ENCODE results near the gene LRMDA.

LRMDA gene

DNA sequence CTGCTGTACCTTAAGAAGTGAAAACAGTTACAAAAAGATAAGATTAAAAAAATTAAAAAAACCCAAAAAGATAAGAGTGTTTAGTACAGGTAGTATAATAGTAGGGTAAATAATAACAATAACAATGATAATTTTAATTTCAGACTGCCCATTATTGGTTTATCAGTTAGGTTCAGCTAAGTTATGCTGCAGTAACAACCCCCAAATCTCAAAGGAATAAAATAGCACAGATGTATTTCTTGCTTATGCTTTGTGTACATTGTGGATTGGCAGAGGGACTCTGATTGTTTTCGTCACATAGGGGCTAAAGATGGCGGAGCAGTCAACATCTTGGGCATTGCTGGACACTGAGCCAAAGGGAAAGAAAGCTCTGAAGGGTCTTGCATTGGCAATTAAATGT lies 264.6 kb downstream of the LRMDA start:
- no peak for DNase-seq (ENCODE audit: extremely low spot score)
- TF ChIP-seq, protein P1, sequence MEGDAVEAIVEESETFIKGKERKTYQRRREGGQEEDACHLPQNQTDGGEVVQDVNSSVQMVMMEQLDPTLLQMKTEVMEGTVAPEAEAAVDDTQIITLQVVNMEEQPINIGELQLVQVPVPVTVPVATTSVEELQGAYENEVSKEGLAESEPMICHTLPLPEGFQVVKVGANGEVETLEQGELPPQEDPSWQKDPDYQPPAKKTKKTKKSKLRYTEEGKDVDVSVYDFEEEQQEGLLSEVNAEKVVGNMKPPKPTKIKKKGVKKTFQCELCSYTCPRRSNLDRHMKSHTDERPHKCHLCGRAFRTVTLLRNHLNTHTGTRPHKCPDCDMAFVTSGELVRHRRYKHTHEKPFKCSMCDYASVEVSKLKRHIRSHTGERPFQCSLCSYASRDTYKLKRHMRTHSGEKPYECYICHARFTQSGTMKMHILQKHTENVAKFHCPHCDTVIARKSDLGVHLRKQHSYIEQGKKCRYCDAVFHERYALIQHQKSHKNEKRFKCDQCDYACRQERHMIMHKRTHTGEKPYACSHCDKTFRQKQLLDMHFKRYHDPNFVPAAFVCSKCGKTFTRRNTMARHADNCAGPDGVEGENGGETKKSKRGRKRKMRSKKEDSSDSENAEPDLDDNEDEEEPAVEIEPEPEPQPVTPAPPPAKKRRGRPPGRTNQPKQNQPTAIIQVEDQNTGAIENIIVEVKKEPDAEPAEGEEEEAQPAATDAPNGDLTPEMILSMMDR (IDR thresholded peaks at IDR 0.05; ENCODE audit: control extremely low read depth, extremely low read depth, low read depth, missing control alignments), result no peak
- POLR2A ChIA-PET, result no interaction called here
- CTCF ChIA-PET, result interaction anchor here (1.8 kb wide), 1 partner anchor 13 kb away, joined by 4 read pairs; no protein-coding TSS in a partner anchor

DNA sequence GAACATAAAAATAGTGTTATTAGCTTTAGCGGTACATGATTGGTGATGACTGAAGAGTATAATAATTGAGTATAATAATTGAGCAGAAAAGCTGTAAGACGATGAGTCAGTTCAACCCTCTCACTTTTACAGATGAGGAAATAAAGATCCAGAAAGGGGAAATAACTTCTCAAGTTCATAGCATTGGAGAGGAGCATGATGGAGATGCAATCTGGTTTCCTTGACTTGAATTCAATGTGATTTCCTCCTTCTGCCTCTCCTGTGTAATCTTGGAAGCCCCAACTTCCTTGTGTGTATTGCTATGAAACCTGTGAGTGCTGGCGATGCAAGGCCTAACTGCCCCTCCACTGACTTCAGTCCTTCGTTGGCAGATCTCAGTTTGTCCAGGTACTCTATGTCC lies 265.1 kb downstream of the LRMDA start:
- ChIA-PET POLR2A (no interaction called here), CTCF (interaction anchor here (1.8 kb wide), 1 partner anchor 14 kb away, joined by 4 read pairs; no protein-coding TSS in a partner anchor)
- TF ChIP-seq, protein P1 (IDR thresholded peaks at IDR 0.05; ENCODE audit: control extremely low read depth, extremely low read depth, low read depth, missing control alignments), result no peak
- DNase-seq (ENCODE audit: extremely low spot score), result no peak

DNA sequence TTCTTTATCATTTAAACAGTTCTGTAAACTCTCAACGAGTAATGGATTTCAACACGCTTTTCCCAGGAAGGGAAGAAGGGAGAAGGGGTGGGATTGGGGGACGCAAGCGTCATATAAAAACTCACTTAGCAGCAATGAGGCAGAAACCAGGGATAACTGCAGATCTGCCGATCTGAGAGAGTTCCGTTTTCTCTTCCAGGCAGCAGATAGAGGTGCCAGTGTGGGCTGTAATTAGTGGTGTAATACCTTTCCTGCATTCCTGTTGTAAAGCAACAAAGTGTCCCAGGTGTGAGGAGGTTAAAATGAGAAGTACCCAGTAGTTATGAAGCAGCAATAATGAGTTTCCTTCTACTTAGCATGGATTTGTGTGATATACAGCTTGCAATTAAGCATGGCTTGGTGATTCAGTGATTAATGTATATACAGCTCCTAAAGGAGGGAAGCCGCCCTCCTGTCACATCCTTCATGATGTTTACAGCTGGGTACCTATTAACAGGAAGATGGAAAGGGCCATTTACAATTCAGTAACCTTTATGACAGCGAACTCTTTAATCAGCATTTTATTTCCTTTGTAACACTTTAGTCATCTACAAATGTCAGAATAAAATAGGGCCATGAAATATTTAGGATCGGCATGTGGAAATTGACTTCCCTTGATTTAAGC lies 271.9 kb downstream of the LRMDA start:
- TF ChIP-seq, protein P1 (IDR thresholded peaks at IDR 0.05; ENCODE audit: control extremely low read depth, extremely low read depth, low read depth, missing control alignments), result no peak
- ChIA-PET CTCF (no interaction called here), POLR2A (no interaction called here)
- DNase-seq (ENCODE audit: extremely low spot score), result no peak

DNA sequence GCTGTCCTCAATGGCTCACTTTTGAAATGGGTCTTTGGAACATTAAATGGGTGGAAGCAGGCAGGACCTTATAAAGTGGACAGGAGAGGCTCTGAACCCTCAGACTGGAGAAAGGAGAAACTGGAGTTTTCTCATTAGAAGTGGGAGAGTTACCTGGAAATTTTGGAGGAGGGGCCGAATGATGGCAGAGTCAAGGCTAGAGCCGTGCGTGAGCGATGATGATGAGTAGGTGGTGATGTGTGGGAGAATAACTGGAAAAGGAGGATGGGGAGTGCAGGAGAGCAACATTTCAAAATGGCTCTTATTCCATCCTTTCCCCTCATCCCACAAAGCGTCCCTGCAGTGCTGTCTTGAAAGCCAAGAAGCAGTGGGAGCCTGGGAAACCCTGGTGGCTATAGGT lies 274.0 kb downstream of the LRMDA start:
- ChIA-PET CTCF (no interaction called here), POLR2A (no interaction called here)
- no peak for DNase-seq (ENCODE audit: extremely low spot score)
- TF ChIP-seq, protein P1 (IDR thresholded peaks at IDR 0.05; ENCODE audit: control extremely low read depth, extremely low read depth, low read depth, missing control alignments), result no peak

DNA sequence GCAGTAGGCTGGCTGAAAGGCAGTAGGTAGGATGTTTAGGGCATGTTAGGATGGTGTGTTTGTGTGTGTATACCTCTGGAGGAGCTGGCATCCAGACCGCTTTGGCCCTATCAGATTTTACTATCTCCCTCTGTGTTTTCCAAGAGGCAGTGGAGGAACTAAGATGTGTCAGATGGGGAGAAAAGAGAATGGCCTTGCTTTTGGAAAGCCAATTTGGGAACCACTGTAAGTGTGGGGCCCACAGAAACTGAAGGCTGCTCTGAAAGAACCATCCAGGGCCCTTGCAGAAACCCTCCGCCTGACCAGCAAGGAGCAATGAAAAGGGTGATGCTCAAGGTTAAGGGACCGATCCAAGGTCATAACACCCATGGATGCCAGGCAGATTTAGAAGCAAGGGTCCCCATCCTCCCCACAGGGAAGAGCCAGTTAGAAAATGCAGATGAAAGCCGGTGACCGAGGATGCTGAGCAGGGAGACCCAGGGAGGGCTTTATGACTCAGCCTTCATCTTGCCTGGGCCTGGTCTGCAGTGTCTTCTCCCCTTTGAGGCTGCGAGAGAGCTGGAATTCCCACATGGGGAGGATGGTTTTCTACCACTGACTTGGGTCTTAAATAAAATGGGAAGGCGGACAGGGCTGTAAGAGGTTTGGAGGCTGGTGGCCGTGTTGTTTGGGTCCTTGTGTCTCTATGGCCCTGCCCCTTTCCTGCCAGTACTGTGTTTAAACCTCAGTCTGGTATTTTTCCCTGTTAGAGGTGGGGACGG lies 275.8 kb downstream of the LRMDA start:
- no peak for DNase-seq (ENCODE audit: extremely low spot score)
- TF ChIP-seq, protein P1 (IDR thresholded peaks at IDR 0.05; ENCODE audit: control extremely low read depth, extremely low read depth, low read depth, missing control alignments), result no peak
- POLR2A ChIA-PET, result no interaction called here
- CTCF ChIA-PET, result no interaction called here

- TF ChIP-seq, protein P1 (IDR thresholded peaks at IDR 0.05; ENCODE audit: control extremely low read depth, extremely low read depth, low read depth, missing control alignments), result no peak
- no peak for DNase-seq (ENCODE audit: extremely low spot score)
- POLR2A ChIA-PET, result no interaction called here
- CTCF ChIA-PET, result no interaction called here
Observed at GRCh38 chr10:75708060-75708459, 276.6 kb downstream of the LRMDA start.

Measured in GM10248 (cell line).